Measurements from ENCODE around the gene CORO7. TPM values are rescaled to one million over a fixed set of nuclear protein-coding genes. Genes with fewer than 3 reads are reported as not detected.

CORO7 gene
- total and polyA plus RNA-seq, 4 donors = 22.7 to 61.8 (median 42.1) TPM

- 32% methylated on average over 2 of the region's 13 CpGs for WGBS (ENCODE audit: insufficient coverage)
- H3K27me3 ChIP-seq (ENCODE audit: control insufficient read depth, insufficient read depth, low read length) = no peaks in the 10 kb centered on the region
- peaks cover 43% of the 10 kb centered on the region for H3K36me3 ChIP-seq (ENCODE audit: control insufficient read depth, insufficient read depth, low read length)
- DNase-seq (ENCODE audit: low read depth in 4 of 6, low spot score in 6 of 6) = no peak
- H3K4me1 ChIP-seq (ENCODE audit: control insufficient read depth, insufficient read depth, low read length) = peaks cover 84% of the 10 kb centered on the region
- peak overlapping the region; percentile 79 for H3K27ac ChIP-seq (ENCODE audit: low read depth, low read length)
- H3K9me3 ChIP-seq (ENCODE audit: control insufficient read depth, insufficient read depth, low read length) = no peaks in the 10 kb centered on the region
- no peak overlapping the region for H3K4me3 ChIP-seq (ENCODE audit: low read depth, low read length)
These were observed 97.9 kb downstream of the CORO7 start for GRCh38 chr16:4318451-4318910.

- H3K36me3 ChIP-seq (ENCODE audit: control insufficient read depth, insufficient read depth, low read length) = peaks cover 37% of the 10 kb centered on the region
- WGBS (ENCODE audit: insufficient coverage) = 30% methylated on average over 8 of the region's 12 CpGs
- H3K27me3 ChIP-seq (ENCODE audit: control insufficient read depth, insufficient read depth, low read length) = no peaks in the 10 kb centered on the region
- DNase-seq (ENCODE audit: low read depth in 4 of 6, low spot score in 6 of 6) = no peak
- peak overlapping the region; percentile 63 for H3K4me3 ChIP-seq (ENCODE audit: low read depth, low read length)
- H3K4me1 ChIP-seq (ENCODE audit: control insufficient read depth, insufficient read depth, low read length) = peaks cover 78% of the 10 kb centered on the region
- H3K27ac ChIP-seq (ENCODE audit: low read depth, low read length) = peak overlapping the region; percentile 79
- H3K9me3 ChIP-seq (ENCODE audit: control insufficient read depth, insufficient read depth, low read length) = no peaks in the 10 kb centered on the region
These were observed 98.6 kb downstream of the CORO7 start for GRCh38 chr16:4317532-4318450.

GRCh38 chr16:4316864-4317531 lies 99.4 kb downstream of the CORO7 start:
- 7% methylated on average over 20 of the region's 20 CpGs for WGBS (ENCODE audit: insufficient coverage)
- Histone ChIP-seq H3K27ac (ENCODE audit: low read depth, low read length) (peak overlapping the region; percentile 79), H3K36me3 (ENCODE audit: control insufficient read depth, insufficient read depth, low read length) (peaks cover 31% of the 10 kb centered on the region), H3K27me3 (ENCODE audit: control insufficient read depth, insufficient read depth, low read length) (no peaks in the 10 kb centered on the region), H3K9me3 (ENCODE audit: control insufficient read depth, insufficient read depth, low read length) (no peaks in the 10 kb centered on the region), H3K4me3 (ENCODE audit: low read depth, low read length) (peak overlapping the region; percentile 63), H3K4me1 (ENCODE audit: control insufficient read depth, insufficient read depth, low read length) (peaks cover 71% of the 10 kb centered on the region)
- peak in 2 of 6 donors; percentile 28 to 78 for DNase-seq (ENCODE audit: low read depth in 4 of 6, low spot score in 6 of 6)

DNA sequence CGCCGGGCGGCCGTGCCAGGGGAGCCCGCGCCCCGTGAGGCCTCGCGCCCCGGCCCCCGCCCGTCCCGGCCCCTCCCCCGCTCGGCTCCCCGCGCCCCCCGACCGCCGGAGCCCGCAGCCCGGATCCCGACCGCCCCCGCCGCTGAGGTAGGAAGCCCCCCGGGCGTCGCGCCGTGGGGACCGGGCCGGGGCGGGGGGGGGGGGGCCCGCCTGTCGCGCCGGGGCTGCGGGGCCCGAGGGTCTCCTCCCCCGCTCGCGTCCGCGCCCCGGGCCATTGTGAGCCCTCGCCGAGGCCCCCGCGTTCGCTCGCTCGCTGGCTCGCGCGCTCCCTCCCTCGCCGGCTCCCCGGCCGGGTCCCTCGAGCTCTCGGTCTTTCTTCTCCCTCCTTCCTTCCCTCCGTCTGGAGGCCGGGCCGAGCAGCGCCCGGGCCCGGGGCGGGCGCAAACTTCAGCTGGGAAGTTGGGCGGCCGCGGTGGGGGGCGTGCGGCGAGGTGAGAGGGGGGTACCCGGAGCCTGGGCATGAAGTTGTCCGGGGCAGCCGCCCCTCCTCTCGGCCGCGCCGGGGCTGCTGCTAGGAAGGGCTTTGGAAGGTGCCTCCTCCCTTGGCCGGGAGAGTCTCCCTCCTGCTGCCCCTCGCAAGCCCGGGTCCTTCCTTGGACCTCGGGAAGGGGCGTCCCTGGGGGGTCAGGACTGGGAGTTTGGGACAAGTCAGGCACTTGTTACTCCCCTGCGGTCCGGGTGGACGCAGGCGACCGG lies 100.1 kb downstream of the CORO7 start:
- DNase-seq (ENCODE audit: low read depth in 4 of 6, low spot score in 6 of 6) = peak in 1 of 6 donors; percentile 58

GRCh38 chr16:4315186-4316107 lies 100.9 kb downstream of the CORO7 start, which contains the start of gene GLIS2:
Gene GLIS2 (plus strand): TSS chr16:4316067. CDS start chr16:4332281, 16,214 bp downstream.
- H3K9me3 ChIP-seq (ENCODE audit: control insufficient read depth, insufficient read depth, low read length) = no peaks in the 10 kb centered on the region
- H3K27me3 ChIP-seq (ENCODE audit: control insufficient read depth, insufficient read depth, low read length) = no peaks in the 10 kb centered on the region
- under 1% methylated on average over 55 of the region's 115 CpGs for WGBS (ENCODE audit: insufficient coverage)
- H3K27ac ChIP-seq (ENCODE audit: low read depth, low read length) = peak within 1 kb of the TSS; percentile 90
- H3K36me3 ChIP-seq (ENCODE audit: control insufficient read depth, insufficient read depth, low read length) = peaks cover 19% of the 10 kb centered on the region
- peak within 1 kb of the TSS; percentile 63 for H3K4me3 ChIP-seq (ENCODE audit: low read depth, low read length)
- H3K4me1 ChIP-seq (ENCODE audit: control insufficient read depth, insufficient read depth, low read length) = peaks cover 55% of the 10 kb centered on the region
- DNase-seq (ENCODE audit: low read depth in 4 of 6, low spot score in 6 of 6) = peak in 3 of 6 donors; percentile 76 to 94 (median 94)

More for the DNA sequence above, 100.1 kb downstream of the CORO7 start:
- Histone ChIP-seq H3K36me3 (ENCODE audit: control insufficient read depth, insufficient read depth, low read length) (peaks cover 25% of the 10 kb centered on the region), H3K27ac (ENCODE audit: low read depth, low read length) (peak overlapping the region; percentile 79), H3K4me1 (ENCODE audit: control insufficient read depth, insufficient read depth, low read length) (peaks cover 64% of the 10 kb centered on the region), H3K27me3 (ENCODE audit: control insufficient read depth, insufficient read depth, low read length) (no peaks in the 10 kb centered on the region), H3K4me3 (ENCODE audit: low read depth, low read length) (peak overlapping the region; percentile 63), H3K9me3 (ENCODE audit: control insufficient read depth, insufficient read depth, low read length) (no peaks in the 10 kb centered on the region)
- WGBS (ENCODE audit: insufficient coverage) = under 1% methylated on average over 83 of the region's 93 CpGs

DNA sequence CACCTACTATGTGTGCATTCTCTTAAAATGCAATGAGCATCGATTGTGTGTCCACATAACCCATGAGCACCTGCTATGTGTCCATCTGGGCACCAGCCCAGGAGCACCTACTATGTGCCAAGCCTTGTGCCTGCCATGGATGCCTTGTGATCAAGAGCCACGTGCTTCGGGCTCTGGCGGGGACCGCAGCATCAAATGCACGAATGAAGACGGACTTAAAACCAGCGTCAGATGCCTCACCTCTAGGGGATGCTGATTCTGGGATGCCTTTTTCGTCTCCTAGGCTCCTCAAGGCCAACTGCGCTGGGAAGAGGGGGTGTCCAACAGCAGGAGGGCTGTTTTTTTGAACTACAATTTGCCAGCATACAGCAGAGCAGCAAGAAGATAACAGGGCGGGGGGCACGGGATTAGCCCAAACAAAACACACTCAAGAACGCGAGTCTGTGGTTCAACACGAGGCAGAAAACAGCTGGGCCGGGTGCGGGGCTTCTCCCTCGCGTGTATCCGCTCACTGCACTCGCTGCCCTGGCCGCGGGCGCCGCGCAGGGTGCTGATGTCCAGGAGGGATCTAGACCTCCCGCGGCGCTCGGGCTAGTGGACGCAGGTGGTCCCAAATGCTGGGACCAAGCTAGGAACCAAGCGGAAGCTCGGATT lies 101.7 kb downstream of the CORO7 start:
- WGBS (ENCODE audit: insufficient coverage) = 2% methylated on average over 33 of the region's 33 CpGs
- Histone ChIP-seq H3K4me1 (ENCODE audit: control insufficient read depth, insufficient read depth, low read length) (peaks cover 54% of the 10 kb centered on the region), H3K9me3 (ENCODE audit: control insufficient read depth, insufficient read depth, low read length) (no peaks in the 10 kb centered on the region), H3K27me3 (ENCODE audit: control insufficient read depth, insufficient read depth, low read length) (no peaks in the 10 kb centered on the region), H3K36me3 (ENCODE audit: control insufficient read depth, insufficient read depth, low read length) (peaks cover 12% of the 10 kb centered on the region), H3K4me3 (ENCODE audit: low read depth, low read length) (peak overlapping the region; percentile 61), H3K27ac (ENCODE audit: low read depth, low read length) (peak overlapping the region; percentile 90)
- peak in 2 of 6 donors; percentile 77 to 85 for DNase-seq (ENCODE audit: low read depth in 4 of 6, low spot score in 6 of 6)

- Histone ChIP-seq H3K4me3 (ENCODE audit: low read depth, low read length) (peak overlapping the region; percentile 61), H3K9me3 (ENCODE audit: control insufficient read depth, insufficient read depth, low read length) (no peaks in the 10 kb centered on the region), H3K27me3 (ENCODE audit: control insufficient read depth, insufficient read depth, low read length) (no peaks in the 10 kb centered on the region), H3K27ac (ENCODE audit: low read depth, low read length) (no peak overlapping the region), H3K4me1 (ENCODE audit: control insufficient read depth, insufficient read depth, low read length) (peaks cover 45% of the 10 kb centered on the region), H3K36me3 (ENCODE audit: control insufficient read depth, insufficient read depth, low read length) (peaks cover 7% of the 10 kb centered on the region)
- WGBS (ENCODE audit: insufficient coverage) = 14% methylated on average over 32 of the region's 43 CpGs
- no peak for DNase-seq (ENCODE audit: low read depth in 4 of 6, low spot score in 6 of 6)
These were observed 102.5 kb downstream of the CORO7 start for GRCh38 chr16:4313563-4314531.

Data from spinal cord (tissue), 10 donors.